NCI-H2227 (cell line): Measurements from ENCODE around the gene KBTBD2.
"Not testable (repeated sequence)": the region's sequence is repeated elsewhere in the genome, so short reads cannot be mapped to it uniquely, and the experiment has no call there.

ENCODE experiments used
- DNase-seq: peaks from one replicate; lab custom pipeline; 2025; ENCODE audit not compliant: unreplicated experiment; lab: John Stamatoyannopoulos, UW

The KBTBD2 gene

GRCh38 chr7:32893722-32894121, 2.2 kb upstream of the KBTBD2 start:
- DNase-seq, result no peak

GRCh38 chr7:32893207-32893524, 1.6 kb upstream of the KBTBD2 start:
- DNase-seq, result no peak

DNA sequence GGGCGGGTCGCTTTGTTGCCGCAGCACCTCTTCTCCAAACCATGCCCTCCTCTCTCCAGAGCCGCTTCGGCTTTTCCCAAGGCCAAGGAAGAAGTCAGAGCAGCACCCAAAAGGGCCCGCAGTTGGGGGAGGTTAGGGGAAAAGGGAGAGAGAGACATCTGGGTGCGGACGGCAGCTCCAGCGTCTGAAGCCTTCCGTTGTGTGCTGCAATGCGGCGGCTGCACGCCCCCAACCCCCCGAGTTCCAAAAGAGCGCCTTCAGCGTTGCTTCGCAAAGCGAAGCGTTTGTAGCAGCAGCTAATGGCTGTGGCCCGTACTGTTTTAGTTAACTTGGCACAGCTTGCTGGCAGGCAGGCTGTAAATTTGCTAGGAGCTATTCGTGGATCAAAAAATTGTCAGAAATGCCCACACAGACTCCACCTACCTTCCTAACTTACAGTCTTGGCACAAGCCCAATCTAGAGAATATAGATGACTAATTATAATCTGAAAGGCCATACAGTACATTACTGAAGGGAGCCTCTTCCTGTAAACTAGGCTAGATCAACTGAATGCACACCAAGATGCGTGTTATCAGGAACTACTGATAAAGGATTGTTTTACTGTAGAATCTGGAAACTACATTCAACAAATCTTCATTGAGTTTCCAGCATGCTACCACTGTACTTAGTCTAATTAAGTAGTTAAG, 1.1 kb upstream of the KBTBD2 start:
- DNase-seq, result peak; percentile 61

DNA sequence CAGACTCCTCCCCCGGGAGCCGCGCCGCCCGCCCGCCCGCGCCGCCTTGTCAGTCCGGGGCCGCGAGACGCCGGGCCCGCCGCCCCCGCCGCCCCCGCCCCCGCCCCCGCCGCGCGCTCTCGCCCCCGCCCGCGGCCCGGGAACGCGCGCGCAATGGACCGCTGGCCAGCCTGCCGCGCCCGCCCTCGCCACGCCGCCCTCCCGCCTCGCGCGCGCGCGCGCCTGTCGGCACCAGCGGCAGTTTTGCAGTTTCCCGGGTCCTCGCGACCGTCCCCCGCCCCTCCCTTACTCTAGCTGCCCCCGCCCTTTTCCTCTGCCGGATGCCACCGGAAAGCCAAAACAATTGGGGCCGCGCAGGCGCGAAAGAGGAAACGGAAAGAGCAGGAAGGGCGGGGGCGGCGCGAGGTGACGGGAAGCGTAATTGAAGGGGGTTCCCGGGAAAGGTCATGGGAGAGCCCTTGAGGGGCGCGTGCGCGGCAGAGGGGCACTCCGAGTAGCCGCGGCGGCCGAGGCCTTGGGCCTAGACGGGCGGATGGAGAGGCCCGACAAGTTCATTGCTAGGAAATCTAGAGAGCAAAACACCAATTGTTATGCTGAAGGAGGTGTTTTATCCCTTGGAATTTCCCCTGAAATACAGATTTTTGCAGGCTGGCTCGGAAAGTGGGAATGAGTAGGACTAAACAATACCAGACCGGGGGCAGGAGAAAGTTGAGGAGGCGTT, 400 bp upstream of the KBTBD2 start:
- peak; percentile 96 for DNase-seq

DNA sequence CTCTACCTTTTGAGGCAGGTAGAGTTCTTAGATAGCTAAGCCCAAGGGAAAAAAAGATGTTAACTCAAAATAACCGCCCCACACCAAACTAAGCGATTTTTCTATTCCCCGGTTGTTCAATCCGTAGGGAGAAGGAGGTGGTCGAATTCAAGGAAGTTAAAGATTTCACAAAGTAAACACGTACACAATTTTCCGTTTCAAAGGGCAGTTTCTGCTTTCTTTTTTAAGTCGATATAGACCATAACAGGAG, 842 bp downstream of the KBTBD2 start:
- DNase-seq, result no peak

- DNase-seq, result peak; percentile 32
Measured at GRCh38 chr7:32890010-32890792, 1.4 kb downstream of the KBTBD2 start.

DNA sequence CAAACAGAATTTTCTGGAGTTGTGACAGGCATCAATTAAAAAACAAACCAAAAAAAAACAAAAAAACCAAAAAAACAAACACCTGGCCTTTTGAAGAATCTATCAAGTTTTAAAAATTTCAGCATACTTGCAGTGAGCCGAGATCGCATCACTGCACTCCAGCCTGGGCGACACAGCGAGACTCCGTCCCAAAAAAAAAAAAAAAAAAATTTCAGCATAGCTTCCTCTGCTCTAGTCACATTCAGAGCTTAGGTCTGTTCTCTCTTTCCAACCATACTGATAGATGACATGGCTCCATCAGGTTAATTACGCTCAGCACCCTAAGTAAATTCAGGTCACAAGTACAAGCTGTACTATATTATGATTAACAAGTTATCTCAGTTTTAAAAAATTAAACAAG, 3.1 kb downstream of the KBTBD2 start:
- DNase-seq, result no peak

GRCh38 chr7:32887395-32887794, 4.2 kb downstream of the KBTBD2 start:
- DNase-seq, result peak; percentile 48

GRCh38 chr7:32881074-32881982, 10.2 kb downstream of the KBTBD2 start:
- no peak for DNase-seq

- DNase-seq, result peak; percentile 20
Measured at GRCh38 chr7:32879460-32879859, 12.1 kb downstream of the KBTBD2 start.

DNA sequence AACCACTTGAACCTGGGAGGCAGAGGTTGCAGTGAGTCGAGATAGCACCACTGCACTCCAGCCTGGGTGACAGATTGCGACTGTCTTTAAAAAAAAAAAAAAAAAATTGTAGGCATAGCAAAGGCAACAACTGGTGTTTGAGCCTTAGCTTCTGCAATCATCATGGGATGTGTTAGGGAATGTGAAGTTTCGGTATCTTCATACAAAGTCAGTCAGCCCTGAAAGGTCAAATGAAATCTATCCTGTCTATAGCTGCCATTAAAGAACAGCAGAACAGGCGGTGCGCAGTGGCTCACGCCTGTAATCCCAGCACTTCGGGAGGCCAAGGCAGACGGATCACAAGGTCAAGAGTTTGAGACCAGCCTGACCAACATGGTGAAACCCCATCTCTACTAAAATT, 13.5 kb downstream of the KBTBD2 start:
- not testable (repeated sequence) for DNase-seq

DNA sequence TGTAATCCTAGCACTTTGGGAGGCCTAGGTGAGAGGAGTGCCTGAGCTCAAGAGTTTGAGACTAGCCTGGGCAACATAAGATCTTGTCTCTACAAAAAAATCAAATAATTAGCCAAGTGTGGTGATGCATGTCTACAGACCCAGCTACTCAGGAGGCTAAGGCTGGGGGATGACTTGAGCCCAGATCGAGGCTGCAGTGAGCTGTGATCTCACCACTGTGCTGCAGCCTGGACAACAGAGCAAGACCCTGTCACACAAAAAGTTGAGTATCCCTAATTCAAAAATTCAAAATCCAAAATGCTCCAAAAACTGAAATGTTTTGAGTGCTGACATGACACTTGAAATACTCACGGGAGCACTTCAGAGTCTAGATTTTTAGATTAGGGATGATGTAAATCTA, 19.1 kb downstream of the KBTBD2 start:
- no peak for DNase-seq

DNA sequence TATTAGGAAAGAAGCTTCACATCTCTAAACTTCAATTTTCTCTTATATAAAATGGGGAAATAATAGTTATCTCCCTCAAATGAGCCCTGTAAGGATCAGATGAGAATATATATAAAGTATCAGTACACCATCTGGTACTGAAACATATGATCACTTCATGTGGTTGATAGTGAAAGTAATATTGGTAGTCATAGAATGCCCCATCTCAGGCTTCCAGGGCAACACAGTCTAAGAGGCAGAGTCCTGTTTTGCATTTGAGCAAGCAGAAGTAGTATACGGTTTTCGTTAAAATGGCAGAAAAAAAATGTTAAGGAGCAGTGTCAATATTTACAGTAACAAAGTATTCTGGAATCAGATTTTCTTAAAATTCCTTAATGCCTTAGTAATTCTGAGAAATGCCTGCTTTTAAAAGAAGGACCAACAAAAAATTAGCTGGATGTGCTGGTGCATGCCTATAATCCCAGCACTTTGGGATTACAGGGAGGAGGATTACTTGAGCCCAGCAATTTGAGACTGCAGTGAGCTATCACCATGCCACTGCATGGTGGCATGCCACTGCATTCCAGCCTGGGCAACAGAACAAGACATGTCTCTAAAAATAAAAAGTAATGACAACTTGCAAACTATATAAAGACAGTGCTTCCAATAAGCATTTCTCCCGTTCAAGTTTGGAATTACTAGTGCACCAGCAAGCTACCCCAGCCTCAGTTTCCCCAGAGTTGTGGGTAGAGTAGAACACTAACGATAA, 19.8 kb downstream of the KBTBD2 start:
- no peak for DNase-seq

- DNase-seq, result no peak
Measured at GRCh38 chr7:32870298-32870697, 21.3 kb downstream of the KBTBD2 start.

- no peak for DNase-seq
Measured at GRCh38 chr7:32869716-32870115, 21.8 kb downstream of the KBTBD2 start.

GRCh38 chr7:32868116-32868515, 23.4 kb downstream of the KBTBD2 start:
- no peak for DNase-seq

DNA sequence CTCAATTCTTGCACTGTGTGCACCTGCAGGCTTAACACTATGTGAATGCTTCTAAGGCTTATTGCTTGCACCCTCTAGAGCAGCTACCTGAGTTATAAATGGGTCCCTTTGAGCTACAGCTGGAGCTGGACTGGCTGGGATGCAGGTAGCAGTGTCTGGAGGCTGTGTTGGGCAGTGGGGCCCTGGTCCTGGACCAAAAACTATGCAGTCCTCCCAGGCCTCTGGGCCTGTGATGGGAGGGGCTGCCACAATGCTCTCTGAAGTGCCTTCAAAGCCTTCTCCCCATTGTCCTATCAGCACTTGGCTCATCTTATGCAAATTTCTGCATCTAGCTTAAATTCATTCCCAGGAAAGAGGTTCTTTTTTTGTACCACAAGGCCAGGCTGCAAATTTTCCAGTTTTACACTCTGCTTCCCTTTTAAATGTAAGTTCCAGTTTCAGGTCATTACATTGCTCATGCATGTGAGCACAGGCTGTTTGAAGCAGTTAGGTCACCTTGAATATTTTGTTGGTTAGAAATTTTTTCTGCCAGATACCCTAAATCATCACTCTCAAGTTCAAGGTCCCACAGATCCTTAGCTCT, 26.0 kb downstream of the KBTBD2 start:
- no peak for DNase-seq

GRCh38 chr7:32863872-32864271, 27.7 kb downstream of the KBTBD2 start:
- DNase-seq, result not testable (repeated sequence)

DNA sequence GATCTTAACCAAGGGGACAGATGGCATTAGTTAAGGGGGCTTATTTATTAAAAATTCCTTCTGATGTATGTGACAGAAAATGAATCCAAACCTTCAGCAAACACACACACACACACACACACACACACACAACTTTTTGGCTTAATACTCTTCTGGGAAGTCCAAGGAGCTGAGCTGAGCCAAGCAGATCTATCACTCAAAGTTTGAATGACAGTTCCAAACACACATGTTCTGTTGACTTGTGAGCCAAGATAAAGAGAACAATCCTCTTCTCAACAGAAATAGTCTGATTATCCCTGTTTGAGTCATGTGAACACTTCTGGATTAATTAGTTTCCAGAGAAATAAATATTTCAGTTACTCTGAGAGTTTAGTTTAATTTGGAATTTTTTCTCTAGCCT, 31.5 kb downstream of the KBTBD2 start:
- no peak for DNase-seq

DNA sequence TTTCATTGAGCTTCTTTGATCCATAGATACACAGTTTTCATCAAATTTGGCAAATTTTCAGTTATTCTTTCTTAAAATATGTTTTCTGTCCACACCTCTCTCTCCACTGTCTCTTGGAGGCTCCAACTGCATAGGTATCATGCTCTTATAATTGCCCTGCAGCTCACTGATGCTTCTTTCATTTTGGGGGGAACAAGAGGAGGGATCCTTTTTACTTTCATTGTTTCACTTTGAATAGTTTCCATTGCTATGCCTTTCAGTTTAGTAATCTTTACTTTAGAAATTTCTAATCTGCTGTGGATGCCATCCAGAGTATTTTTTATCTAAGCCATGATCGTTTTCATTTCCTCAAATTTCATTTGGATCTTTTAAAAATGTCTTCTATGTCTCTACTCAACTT, 32.9 kb downstream of the KBTBD2 start:
- no peak for DNase-seq
